OCI-LY1 (cell line): ENCODE results near the gene RAPGEF5.

ENCODE experiments used
- H2AFZ ChIP-seq: fragments of 200-600 bp; sonication (generic), shearing (Covaris generic); 2 replicates; pipeline ENCODE4 v1.6.0; 2014; ENCODE audit warnings: antibody characterized with exemption, mild to moderate bottlenecking, low read length
- H3F3A ChIP-seq: fragments of 200-600 bp; sonication (generic), shearing (Covaris generic); 2 replicates; pipeline ENCODE4 v1.6.0; 2014; ENCODE audit warnings: mild to moderate bottlenecking, antibody characterized with exemption, low read length, moderate library complexity; ENCODE audit not compliant: insufficient read depth
- H3K27ac ChIP-seq: fragments of 200-600 bp; sonication (generic); 2 replicates; pipeline ENCODE4 v1.5.1; 2014; ENCODE audit warnings: low read length, mixed run types, mild to moderate bottlenecking, low read depth; ENCODE audit not compliant: poor library complexity, severe bottlenecking
- H3K27me3 ChIP-seq: fragments of 200-600 bp; sonication (generic); 2 replicates; pipeline ENCODE4 v1.6.0; 2014; ENCODE audit warnings: antibody characterized with exemption, mild to moderate bottlenecking, low read length, moderate library complexity; ENCODE audit not compliant: insufficient read depth
- H3K36me3 ChIP-seq: fragments of 200-600 bp; sonication (generic); 2 replicates; pipeline ENCODE4 v1.6.1; 2014; ENCODE audit warnings: mild to moderate bottlenecking, antibody characterized with exemption, low read length, moderate library complexity, mixed read lengths; ENCODE audit not compliant: insufficient read depth
- H3K4me1 ChIP-seq: fragments of 200-600 bp; sonication (generic); 2 replicates; pipeline ENCODE4 v1.5.1; 2014; ENCODE audit warnings: mild to moderate bottlenecking, low read length, moderate library complexity; ENCODE audit not compliant: insufficient read depth, severe bottlenecking
- H3K4me2 ChIP-seq: fragments of 200-600 bp; sonication (generic), shearing (Covaris generic); 2 replicates; pipeline ENCODE4 v1.6.1; 2014; ENCODE audit warnings: low read length
- H3K4me3 ChIP-seq: fragments of 200-600 bp; sonication (generic); 2 replicates; pipeline ENCODE4 v1.5.1; 2014; ENCODE audit warnings: low read length, low read depth, mild to moderate bottlenecking, mixed read lengths; ENCODE audit not compliant: poor library complexity, severe bottlenecking
- H3K79me2 ChIP-seq: fragments of 200-600 bp; shearing (Covaris generic); 2 replicates; pipeline ENCODE4 v1.6.1; 2016; ENCODE audit warnings: mixed run types, low read length, mixed read lengths; ENCODE audit not compliant: insufficient read depth
- H3K9ac ChIP-seq: fragments of 200-600 bp; sonication (generic), shearing (Covaris generic); 2 replicates; pipeline ENCODE4 v1.6.1; 2014; ENCODE audit warnings: mild to moderate bottlenecking, low read length, mixed read lengths
- H3K9me2 ChIP-seq: fragments of 200-600 bp; sonication (generic), shearing (Covaris generic); 2 replicates; pipeline ENCODE4 v1.6.1; 2014; ENCODE audit warnings: low read depth, mild to moderate bottlenecking, low read length, mixed read lengths
- H3K9me3 ChIP-seq: fragments of 200-600 bp; shearing (Covaris generic); 2 replicates; pipeline ENCODE4 v1.6.1; 2014; ENCODE audit warnings: low read length, mixed read lengths
- H4K20me1 ChIP-seq: fragments of 200-600 bp; sonication (generic), shearing (Covaris generic); 2 replicates; pipeline ENCODE4 v1.6.0; 2016; ENCODE audit warnings: mild to moderate bottlenecking, low read length; ENCODE audit not compliant: insufficient read depth
- EZH2 ChIP-seq: fragments of 200-600 bp; sonication (generic), shearing (Covaris generic); IDR thresholded peaks from 2 replicates; pipeline ENCODE4 v1.8.0; 2017; ENCODE audit warnings: borderline replicate concordance, mixed run types, mild to moderate bottlenecking, antibody characterized with exemption, low read length, moderate library complexity, mixed read lengths
- TF ChIP-seq, protein P1 (sequence below): fragments of 200-600 bp; sonication (generic), shearing (Covaris generic); IDR thresholded peaks from 2 replicates; pipeline ENCODE4 v1.5.1; 2017; ENCODE audit warnings: mild to moderate bottlenecking, antibody characterized with exemption, low read length, moderate library complexity, mixed read lengths

Gene RAPGEF5

DNA sequence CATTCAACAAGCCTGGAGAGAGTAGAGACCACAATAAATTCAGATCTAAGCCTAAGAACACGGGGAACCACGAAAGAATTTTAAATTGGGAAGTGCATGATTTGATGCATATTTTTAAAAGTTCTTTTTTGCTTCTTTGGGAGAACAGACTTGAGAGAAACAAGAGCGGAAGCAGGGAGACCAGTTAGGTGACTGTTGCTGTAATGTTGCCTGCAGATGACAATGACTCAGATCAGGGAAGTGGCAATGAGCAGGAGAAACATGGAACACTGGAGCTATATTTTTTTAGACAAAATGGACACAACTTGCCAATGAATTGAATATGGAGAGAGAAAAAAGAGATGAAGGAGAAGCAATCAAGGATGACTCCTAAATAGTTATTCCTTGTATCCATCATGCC, 125.1 kb downstream of the RAPGEF5 start:
- Histone ChIP-seq H3K4me2 (no peak overlapping the region), H3K4me3 (no peak overlapping the region), H3K79me2 (no peaks in the 10 kb centered on the region), H3K9me3 (no peaks in the 10 kb centered on the region), H3K9ac (no peak overlapping the region), H4K20me1 (no peaks in the 10 kb centered on the region), H3F3A (no peaks in the 10 kb centered on the region), H3K36me3 (no peaks in the 10 kb centered on the region), H3K27ac (no peak overlapping the region), H3K4me1 (no peaks in the 10 kb centered on the region), H2AFZ (no peak overlapping the region), H3K27me3 (no peaks in the 10 kb centered on the region), H3K9me2 (no peaks in the 10 kb centered on the region)
- TF ChIP-seq, protein P1, sequence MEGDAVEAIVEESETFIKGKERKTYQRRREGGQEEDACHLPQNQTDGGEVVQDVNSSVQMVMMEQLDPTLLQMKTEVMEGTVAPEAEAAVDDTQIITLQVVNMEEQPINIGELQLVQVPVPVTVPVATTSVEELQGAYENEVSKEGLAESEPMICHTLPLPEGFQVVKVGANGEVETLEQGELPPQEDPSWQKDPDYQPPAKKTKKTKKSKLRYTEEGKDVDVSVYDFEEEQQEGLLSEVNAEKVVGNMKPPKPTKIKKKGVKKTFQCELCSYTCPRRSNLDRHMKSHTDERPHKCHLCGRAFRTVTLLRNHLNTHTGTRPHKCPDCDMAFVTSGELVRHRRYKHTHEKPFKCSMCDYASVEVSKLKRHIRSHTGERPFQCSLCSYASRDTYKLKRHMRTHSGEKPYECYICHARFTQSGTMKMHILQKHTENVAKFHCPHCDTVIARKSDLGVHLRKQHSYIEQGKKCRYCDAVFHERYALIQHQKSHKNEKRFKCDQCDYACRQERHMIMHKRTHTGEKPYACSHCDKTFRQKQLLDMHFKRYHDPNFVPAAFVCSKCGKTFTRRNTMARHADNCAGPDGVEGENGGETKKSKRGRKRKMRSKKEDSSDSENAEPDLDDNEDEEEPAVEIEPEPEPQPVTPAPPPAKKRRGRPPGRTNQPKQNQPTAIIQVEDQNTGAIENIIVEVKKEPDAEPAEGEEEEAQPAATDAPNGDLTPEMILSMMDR: no peak
- no peak for TF ChIP-seq EZH2

DNA sequence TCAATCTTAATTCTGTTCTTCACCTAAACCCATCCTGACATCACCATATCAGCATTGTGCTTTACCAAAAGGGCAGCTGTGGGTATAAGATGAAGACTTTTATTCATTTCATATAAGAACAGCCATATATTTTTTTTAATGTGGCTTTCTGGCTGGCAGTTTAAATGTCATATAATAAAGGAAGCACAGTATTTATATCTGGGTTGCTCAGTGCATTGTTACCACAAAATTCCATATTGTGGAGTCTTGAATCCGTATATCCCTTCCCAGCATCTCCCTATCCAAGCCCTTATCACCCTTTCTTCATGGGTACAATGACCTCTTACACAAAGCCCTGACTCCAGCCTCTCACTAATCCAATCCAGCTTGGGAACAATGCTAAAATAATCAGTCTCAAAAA, 125.8 kb downstream of the RAPGEF5 start:
- no peaks in the 10 kb centered on the region for H3K9me3 ChIP-seq
- no peaks in the 10 kb centered on the region for H4K20me1 ChIP-seq
- H3K36me3 ChIP-seq: no peaks in the 10 kb centered on the region
- no peak for TF ChIP-seq EZH2
- TF ChIP-seq, protein P1: no peak
- H3K9ac ChIP-seq: no peak overlapping the region
- H3K4me2 ChIP-seq: no peak overlapping the region
- no peaks in the 10 kb centered on the region for H3K9me2 ChIP-seq
- no peaks in the 10 kb centered on the region for H3K27me3 ChIP-seq
- no peaks in the 10 kb centered on the region for H3K79me2 ChIP-seq
- H3K27ac ChIP-seq: no peak overlapping the region
- H2AFZ ChIP-seq: no peak overlapping the region
- no peaks in the 10 kb centered on the region for H3F3A ChIP-seq
- no peaks in the 10 kb centered on the region for H3K4me1 ChIP-seq
- no peak overlapping the region for H3K4me3 ChIP-seq

DNA sequence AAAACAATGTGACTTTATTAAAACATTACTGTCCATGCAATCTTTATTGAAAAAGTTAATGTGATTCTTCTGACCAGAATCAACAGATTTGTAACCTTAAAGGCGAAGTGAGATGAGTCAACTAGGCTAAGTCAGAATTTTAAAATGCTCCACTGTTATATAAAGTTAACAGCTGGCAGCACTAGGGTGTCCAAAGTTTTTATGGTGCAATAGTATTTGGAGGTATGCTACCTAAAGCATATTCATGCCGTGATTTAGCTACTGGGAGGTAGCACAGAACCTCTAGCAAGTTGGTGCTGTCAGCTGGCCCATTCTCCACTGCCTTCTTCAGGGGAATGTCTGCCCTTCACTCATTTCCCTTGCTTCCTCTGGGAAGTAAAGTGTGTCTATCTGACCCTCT, 126.7 kb downstream of the RAPGEF5 start:
- H2AFZ ChIP-seq: no peak overlapping the region
- no peaks in the 10 kb centered on the region for H3K9me2 ChIP-seq
- H3K4me2 ChIP-seq: no peak overlapping the region
- H3K4me1 ChIP-seq: no peaks in the 10 kb centered on the region
- H3K9me3 ChIP-seq: no peaks in the 10 kb centered on the region
- H3K79me2 ChIP-seq: no peaks in the 10 kb centered on the region
- H3K27ac ChIP-seq: no peak overlapping the region
- 0 out of 2 replicates have a peak, but pooled peaks cover 5% of the 10 kb centered on the region for H3K36me3 ChIP-seq
- H3K27me3 ChIP-seq: no peaks in the 10 kb centered on the region
- TF ChIP-seq EZH2: no peak
- TF ChIP-seq, protein P1: no peak
- no peak overlapping the region for H3K4me3 ChIP-seq
- no peak overlapping the region for H3K9ac ChIP-seq
- no peaks in the 10 kb centered on the region for H3F3A ChIP-seq
- H4K20me1 ChIP-seq: no peaks in the 10 kb centered on the region
